NCI-H2081 treated with DMSO at 0.1 percent for 48 hours (cell line): ENCODE data around the gene CRIP1.

Experiments used
- DNase-seq: peaks from one replicate; lab custom pipeline; 2025; lab: John Stamatoyannopoulos, UW

Gene CRIP1

DNA sequence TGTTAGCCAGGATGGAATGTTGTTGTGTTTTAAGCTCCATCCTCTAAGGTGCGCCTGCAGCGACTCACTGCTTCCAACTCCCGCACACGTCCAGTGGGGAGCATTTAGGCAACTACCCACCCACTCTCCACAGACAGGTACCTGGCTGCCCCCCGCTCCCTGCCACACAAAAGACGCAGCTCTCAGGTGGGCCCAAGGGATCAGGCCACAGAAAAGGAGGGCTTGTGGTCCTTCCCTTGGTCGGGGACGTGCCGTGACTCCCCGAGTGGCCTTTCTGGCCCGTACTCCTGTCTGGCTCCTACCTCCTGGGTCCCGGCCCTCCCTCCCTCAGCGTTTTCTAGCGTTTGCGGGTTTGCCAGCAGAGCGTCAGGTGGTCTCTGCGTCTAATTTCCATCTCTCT lies 20.6 kb downstream of the CRIP1 start:
- DNase-seq: no peak

DNA sequence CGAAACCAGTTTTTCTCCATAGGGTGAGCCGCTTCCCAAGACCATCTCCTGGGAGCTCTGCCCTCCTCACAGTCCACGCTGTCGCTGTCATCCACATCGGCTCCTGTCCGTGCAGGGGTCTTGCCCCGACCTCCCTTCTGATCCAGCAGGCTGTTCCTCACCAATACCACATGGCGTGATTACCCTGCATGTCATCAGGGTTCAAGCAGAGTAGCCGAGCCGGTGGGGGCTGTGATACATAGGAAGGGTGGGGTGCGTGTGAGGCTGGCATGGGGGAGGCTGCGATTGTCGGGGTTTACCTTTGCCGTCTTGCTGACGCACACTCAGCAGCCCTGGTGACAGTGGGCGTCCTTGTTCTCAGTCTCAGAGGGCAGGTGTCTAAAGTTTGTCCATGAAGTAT lies 21.4 kb downstream of the CRIP1 start:
- no peak for DNase-seq

DNA sequence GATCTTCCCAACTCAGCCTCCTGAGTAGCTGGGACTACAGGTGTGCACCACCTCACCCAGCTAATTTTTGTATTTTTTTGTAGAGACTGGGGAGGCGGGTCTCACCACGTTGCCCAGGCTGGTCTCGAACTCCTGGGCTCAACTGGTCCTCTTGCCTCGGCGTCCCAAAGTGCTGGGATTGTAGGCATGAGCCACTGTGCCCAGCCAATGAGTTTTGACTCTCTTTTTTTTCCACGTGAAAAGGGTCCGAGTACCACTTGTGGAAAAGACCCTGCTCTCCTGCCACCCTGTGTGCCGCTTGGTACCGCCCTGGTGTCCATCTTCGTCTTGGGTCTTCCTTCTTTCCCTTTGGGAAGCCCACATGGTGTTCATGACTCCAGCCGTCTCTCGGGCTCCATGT lies 21.9 kb downstream of the CRIP1 start:
- DNase-seq: no peak

- DNase-seq: no peak
These were observed 30.4 kb downstream of the CRIP1 start for GRCh38 chr14:105517096-105517495.

- DNase-seq: no peak
These were observed 33.4 kb downstream of the CRIP1 start for GRCh38 chr14:105519946-105520698.

- DNase-seq: no peak
These were observed 38.6 kb downstream of the CRIP1 start for GRCh38 chr14:105525326-105525725.

- no peak for DNase-seq
These were observed 39.4 kb downstream of the CRIP1 start, which contains the start of gene TMEM121 for GRCh38 chr14:105525861-105526775. TSS of gene TMEM121 (plus strand) at chr14:105526583. CDS start at chr14:105528835, 2,252 bp downstream.

DNA sequence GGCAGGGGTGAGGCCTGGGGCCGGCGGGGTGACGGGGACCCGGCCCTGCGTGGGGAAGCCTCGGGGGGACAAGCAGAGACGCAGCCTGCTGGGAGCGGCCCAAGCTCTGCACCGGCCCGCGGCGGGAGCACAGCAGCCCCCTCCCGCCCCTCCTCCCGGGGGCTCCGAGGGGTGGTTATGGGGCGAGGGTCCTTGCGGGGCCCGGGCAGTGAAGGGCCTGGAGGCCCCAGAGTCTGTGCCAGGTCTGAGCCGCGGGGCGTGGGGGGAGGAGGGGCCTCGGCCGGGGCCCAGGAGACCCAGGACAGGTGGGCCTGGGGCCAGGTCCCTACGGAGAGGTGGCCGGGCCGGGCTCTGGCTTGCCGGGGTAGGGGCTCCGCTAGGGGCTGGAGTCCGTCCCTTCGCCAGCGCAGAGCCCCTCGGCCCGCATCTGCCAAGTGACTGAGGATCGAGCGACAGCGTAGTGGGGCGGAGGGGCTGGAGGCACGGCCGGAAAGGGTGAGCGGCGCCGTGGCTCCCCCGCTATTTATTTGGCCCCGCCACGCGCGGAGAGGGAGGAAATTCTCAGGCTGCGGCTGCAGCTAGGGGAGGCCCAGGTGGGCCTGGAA lies 40.2 kb downstream of the CRIP1 start:
- DNase-seq: no peak

DNA sequence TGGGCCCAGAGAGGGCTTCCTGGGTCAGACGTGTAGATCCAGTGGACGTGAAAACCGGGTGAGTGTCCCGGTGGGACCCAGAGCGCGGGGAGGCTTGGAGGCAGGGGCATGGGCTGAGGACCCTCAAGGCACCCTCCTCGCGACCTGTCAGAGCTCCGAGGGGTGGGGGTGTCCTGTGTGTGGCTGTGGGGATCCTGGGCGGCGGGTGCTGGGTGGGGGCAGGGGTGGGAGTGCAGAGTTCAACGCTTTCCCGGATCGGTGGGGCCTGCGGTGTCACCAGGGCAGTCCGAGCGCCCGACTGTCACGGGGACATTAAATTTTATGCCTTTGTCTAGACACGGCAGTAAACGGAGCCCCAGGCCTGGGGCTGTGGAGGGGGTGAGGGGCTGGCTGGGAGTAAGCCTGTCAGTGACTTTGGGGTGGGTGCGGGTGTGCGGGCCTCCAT lies 40.7 kb downstream of the CRIP1 start:
- DNase-seq: no peak

GRCh38 chr14:105527826-105528585 lies 41.3 kb downstream of the CRIP1 start:
- DNase-seq: no peak

- no peak for DNase-seq
These were observed 42.1 kb downstream of the CRIP1 start for GRCh38 chr14:105528586-105529318.

DNA sequence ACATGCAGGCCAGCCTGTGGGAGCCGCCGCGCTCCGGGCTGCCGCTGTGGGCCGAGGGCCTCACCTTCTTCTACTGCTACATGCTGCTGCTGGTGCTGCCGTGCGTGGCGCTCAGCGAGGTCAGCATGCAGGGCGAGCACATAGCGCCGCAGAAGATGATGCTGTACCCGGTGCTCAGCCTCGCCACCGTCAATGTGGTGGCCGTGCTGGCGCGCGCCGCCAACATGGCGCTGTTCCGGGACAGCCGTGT lies 42.6 kb downstream of the CRIP1 start:
- no peak for DNase-seq

DNA sequence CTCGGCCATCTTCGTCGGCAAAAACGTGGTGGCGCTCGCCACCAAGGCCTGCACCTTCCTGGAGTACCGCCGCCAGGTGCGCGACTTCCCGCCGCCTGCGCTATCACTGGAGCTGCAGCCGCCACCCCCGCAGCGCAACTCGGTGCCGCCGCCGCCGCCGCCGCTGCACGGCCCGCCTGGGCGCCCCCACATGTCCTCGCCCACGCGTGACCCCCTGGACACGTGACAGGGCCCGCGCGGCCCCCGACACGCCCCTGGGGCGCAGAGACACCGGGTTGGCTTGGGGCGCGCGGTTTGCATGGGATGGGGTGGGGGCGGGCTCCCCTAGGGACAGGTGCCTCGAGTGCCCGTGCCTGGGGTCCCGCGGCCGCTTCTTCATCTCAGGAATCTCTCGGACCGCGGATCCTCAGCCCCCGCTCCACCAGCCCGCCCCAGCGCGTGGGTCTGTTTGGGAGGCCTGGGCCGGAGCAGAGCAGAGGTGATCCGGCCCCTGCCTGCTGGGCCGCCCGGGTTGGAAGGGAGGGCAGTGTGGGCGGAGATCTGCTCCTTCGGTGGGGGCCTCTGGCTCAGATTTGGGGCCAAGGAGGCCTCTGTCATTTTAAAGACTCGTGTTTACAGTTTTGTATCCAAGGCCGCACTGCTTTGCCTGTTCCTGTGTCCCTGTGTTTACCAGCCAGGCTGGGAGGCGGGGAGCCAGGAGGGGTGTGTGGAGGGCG lies 43.0 kb downstream of the CRIP1 start:
- no peak for DNase-seq

- DNase-seq: no peak
These were observed 43.8 kb downstream of the CRIP1 start for GRCh38 chr14:105530285-105531087.

GRCh38 chr14:105531088-105531893 lies 44.6 kb downstream of the CRIP1 start:
- no peak for DNase-seq

DNA sequence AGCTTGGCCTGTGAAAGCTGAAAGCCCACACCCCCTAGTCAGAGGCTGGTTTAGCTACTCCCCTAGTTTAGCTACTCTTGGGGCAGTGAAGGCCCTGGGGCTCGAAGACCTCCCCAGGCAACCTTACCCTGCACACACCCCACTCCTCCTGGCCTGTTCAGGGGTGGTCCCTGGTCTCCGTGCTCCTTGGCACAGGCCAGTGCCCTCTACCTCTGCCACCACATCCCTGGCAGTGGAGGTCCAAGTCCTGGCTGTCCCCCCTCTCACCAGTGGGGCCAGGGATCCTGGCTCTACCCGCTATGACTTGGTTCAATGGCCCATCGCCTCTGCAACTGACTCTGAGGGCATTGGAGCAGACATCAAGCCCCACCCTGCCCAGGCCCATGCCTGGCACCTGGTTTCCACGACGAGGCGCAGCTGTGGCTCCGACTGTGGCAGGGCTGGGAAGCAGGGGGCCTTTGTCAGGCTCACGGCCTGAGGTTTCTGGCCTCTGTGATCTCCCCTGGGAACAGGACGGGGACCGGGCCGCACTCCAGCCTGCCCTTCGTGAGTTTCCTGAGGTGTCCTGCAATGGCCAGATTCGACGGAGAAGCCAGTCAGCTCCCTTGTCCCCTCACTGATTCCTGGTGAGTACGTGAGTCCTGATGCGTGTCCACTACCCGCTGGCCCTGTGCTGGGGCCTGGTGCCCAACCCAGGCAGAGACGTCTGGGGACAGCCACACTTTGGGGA lies 45.4 kb downstream of the CRIP1 start:
- DNase-seq: no peak

- no peak for DNase-seq
These were observed 46.1 kb downstream of the CRIP1 start for GRCh38 chr14:105532735-105533141.

DNA sequence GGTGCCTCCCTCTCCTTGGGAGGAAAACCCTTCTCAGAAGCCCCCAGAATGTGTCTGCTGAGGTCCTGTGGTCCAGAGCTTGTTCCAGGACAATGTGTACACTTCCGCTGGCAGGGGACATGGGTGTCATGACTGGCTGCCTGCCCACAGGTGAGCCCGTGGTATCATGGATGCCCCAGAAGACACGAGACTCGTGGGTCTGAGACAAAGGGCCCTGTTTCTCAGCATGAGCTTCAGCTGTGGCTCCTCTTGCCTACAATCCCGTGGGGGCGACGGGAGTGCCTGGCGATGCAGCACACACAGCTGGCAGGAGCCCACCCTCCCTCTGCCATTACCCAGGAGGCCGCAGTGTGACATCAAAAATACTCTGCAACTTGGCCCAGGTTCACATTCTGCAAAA lies 46.7 kb downstream of the CRIP1 start:
- DNase-seq: no peak
